Keratinocyte (primary cell): ENCODE measurements around the gene PECR. TPM values are rescaled to one million over a fixed set of nuclear protein-coding genes. Genes with fewer than 3 reads are reported as not detected.

Experiments
- DNase-seq: peaks from one replicate; pipeline ENCODE4 v3.0.0-alpha.2; 2011; ENCODE audit warnings: low read depth, missing footprints, low spot score
- FAIRE-seq: peaks from 2 replicates; lab custom pipeline; 2011; peaks lifted over from hg19 to GRCh38; lab: Jason Lieb, UNC
- H2AFZ ChIP-seq: 2 replicates; pipeline ENCODE4 v1.6.0; 2012; ENCODE audit warnings: low read length, control low read depth, inconsistent platforms; ENCODE audit not compliant: control insufficient read depth
- H3K27ac ChIP-seq: 2 replicates; pipeline ENCODE4 v1.5.1; 2011; ENCODE audit warnings: low read length; ENCODE audit not compliant: control insufficient read depth, insufficient read depth
- H3K27me3 ChIP-seq: 3 replicates; pipeline ENCODE4 v1.6.0; 2011; ENCODE audit warnings: low read length; ENCODE audit not compliant: control insufficient read depth, insufficient read depth; ENCODE audit errors: extremely low read depth
- H3K36me3 ChIP-seq, 2 experiments: 2 replicates in 1 of 2; 3 replicates in 1 of 2; pipeline ENCODE4 v1.5.1; 2011; ENCODE audit warnings: low read length in 2 of 2, mild to moderate bottlenecking in 1 of 2; ENCODE audit not compliant: control insufficient read depth in 2 of 2, insufficient read depth in 2 of 2; ENCODE audit errors: extremely low read depth in 1 of 2
- H3K4me1 ChIP-seq: 3 replicates; pipeline ENCODE4 v1.5.1; 2011; ENCODE audit warnings: low read length; ENCODE audit not compliant: control insufficient read depth, insufficient read depth; ENCODE audit errors: extremely low read depth
- H3K4me2 ChIP-seq: 3 replicates; pipeline ENCODE4 v1.6.0; 2011; ENCODE audit warnings: low read depth, low read length; ENCODE audit not compliant: control insufficient read depth, insufficient read depth; ENCODE audit errors: extremely low read depth
- H3K4me3 ChIP-seq, 3 experiments: fragments of 200-600 bp in 1 of 3; sonication (generic) in 1 of 3; 2 replicates in 2 of 3; 3 replicates in 1 of 3; pipeline ENCODE4 v1.5.1; 2011 to 2016; ENCODE audit warnings: low read length in 3 of 3, mild to moderate bottlenecking in 3 of 3, control low read depth in 2 of 3, inconsistent platforms in 1 of 3, low read depth in 1 of 3, mixed read lengths in 1 of 3, mixed run types in 1 of 3, moderate library complexity in 1 of 3; ENCODE audit not compliant: control insufficient read depth in 2 of 3, insufficient read depth in 2 of 3; ENCODE audit errors: extremely low read depth in 1 of 3
- H3K79me2 ChIP-seq: 2 replicates; pipeline ENCODE4 v1.6.0; 2012; ENCODE audit warnings: low read length; ENCODE audit not compliant: control insufficient read depth, insufficient read depth
- H3K9ac ChIP-seq: 3 replicates; pipeline ENCODE4 v1.6.0; 2011; ENCODE audit warnings: low read length; ENCODE audit not compliant: control insufficient read depth, insufficient read depth; ENCODE audit errors: extremely low read depth
- H3K9me1 ChIP-seq: 3 replicates; pipeline ENCODE4 v1.6.0; 2011; ENCODE audit warnings: low read length; ENCODE audit not compliant: control insufficient read depth, insufficient read depth; ENCODE audit errors: extremely low read depth
- H3K9me3 ChIP-seq: 2 replicates; pipeline ENCODE4 v1.5.1; 2012; ENCODE audit warnings: low read depth, low read length; ENCODE audit not compliant: control insufficient read depth
- H4K20me1 ChIP-seq: 3 replicates; pipeline ENCODE4 v1.6.0; 2011; ENCODE audit warnings: low read length; ENCODE audit not compliant: control insufficient read depth, insufficient read depth; ENCODE audit errors: extremely low read depth
- CTCF ChIP-seq, 3 experiments: IDR thresholded peaks in 1 of 3; conservative IDR thresholded peaks in 1 of 3; optimal IDR thresholded peaks in 1 of 3; 2 replicates in 2 of 3; 3 replicates in 1 of 3; pipeline versions ENCODE3 to v1.5.1; 2011; ENCODE audit warnings: low read length in 3 of 3, mild to moderate bottlenecking in 3 of 3, moderate library complexity in 2 of 3, control low read depth in 1 of 3, inconsistent platforms in 1 of 3; ENCODE audit not compliant: insufficient read depth in 2 of 3; ENCODE audit errors: extremely low read depth in 1 of 3
- EZH2 ChIP-seq: IDR thresholded peaks from one replicate; pipeline ENCODE4 v1.6.1; 2012; ENCODE audit warnings: inconsistent platforms, mild to moderate bottlenecking, low read length, moderate library complexity
- dilution Hi-C: fragments of 300-500 bp; cut with MboI; formaldehyde crosslinking; loops from one replicate; pipeline ENCODE4 v1.7.0; 2020; ENCODE audit warnings: low sequenced_read_pairs; ENCODE audit not compliant: extremely low pct_ligation_motif_present
- polyA plus RNA-seq, 5 experiments: library from polyadenylated mRNA; depleted of rRNA in 3 of 5; stranded (reverse) in 3 of 5; stranded (forward) in 1 of 5; unstranded in 1 of 5; fragments of >200 nt; gene quantifications; 1 replicate in 1 of 5; 2 replicates in 3 of 5; 3 replicates in 1 of 5; pipeline versions ENCODE4 v1.2.1 to v1.2.3, GENCODE V29; 2011 to 2012; ENCODE audit warnings: missing spikeins in 2 of 5, low read depth in 1 of 5, low replicate concordance in 1 of 5

The PECR gene
- polyA plus RNA-seq, 1 donor (not counting 4 experiments of a cell fraction or from before 2014, with no cell fraction given): 12.0 TPM

- Histone ChIP-seq H3K4me3 (no peak overlapping the region), H3K9me1 (no peaks in the 10 kb centered on the region), H3K9ac (no peak overlapping the region), H3K79me2 (no peaks in the 10 kb centered on the region), H3K27ac (no peak overlapping the region), H4K20me1 (no peaks in the 10 kb centered on the region), H2AFZ (no peak overlapping the region), H3K4me1 (no peaks in the 10 kb centered on the region), H3K27me3 (no peaks in the 10 kb centered on the region), H3K9me3 (no peaks in the 10 kb centered on the region), H3K4me2 (no peak overlapping the region), H3K36me3 (no peaks in the 10 kb centered on the region)
- no peak for FAIRE-seq
- dilution Hi-C loops: no loop called here
- no peak for DNase-seq
- no peak for TF ChIP-seq CTCF (optimal IDR thresholded peaks at IDR 0.05 in 1 of 3, IDR thresholded peaks at IDR 0.05 in 1 of 3, conservative IDR thresholded peaks at IDR 0.05 in 1 of 3; ENCODE audit: extremely low read depth in 1 of 3, insufficient read depth in 2 of 3, low read length in 3 of 3)
- TF ChIP-seq EZH2: no peak
Measured at GRCh38 chr2:216090369-216090786, 8.8 kb upstream of the PECR start.

- DNase-seq (no peak), FAIRE-seq (no peak)
- dilution Hi-C loops: no loop called here
Measured at GRCh38 chr2:216086207-216086893, 4.7 kb upstream of the PECR start.

More at GRCh38 chr2:216086207-216086893, 4.7 kb upstream of the PECR start:
- peaks cover 4% of the 10 kb centered on the region for H3K27me3 ChIP-seq
- H3K9me1 ChIP-seq: no peaks in the 10 kb centered on the region
- TF ChIP-seq CTCF (optimal IDR thresholded peaks at IDR 0.05 in 1 of 3, IDR thresholded peaks at IDR 0.05 in 1 of 3, conservative IDR thresholded peaks at IDR 0.05 in 1 of 3; ENCODE audit: extremely low read depth in 1 of 3, insufficient read depth in 2 of 3, low read length in 3 of 3) (no peak), EZH2 (no peak)
- H2AFZ ChIP-seq: no peak overlapping the region
- no peaks in the 10 kb centered on the region for H3K9me3 ChIP-seq
- no peak overlapping the region for H3K4me3 ChIP-seq
- H3K79me2 ChIP-seq: no peaks in the 10 kb centered on the region
- no peak overlapping the region for H3K27ac ChIP-seq
- H3K4me2 ChIP-seq: no peak overlapping the region
- no peaks in the 10 kb centered on the region for H3K4me1 ChIP-seq
- no peak overlapping the region for H3K9ac ChIP-seq
- H3K36me3 ChIP-seq: no peaks in the 10 kb centered on the region
- H4K20me1 ChIP-seq: no peaks in the 10 kb centered on the region
